HepG2 (cell line): Measurements from ENCODE around the gene HMGN4. TPM values are rescaled to one million over a fixed set of nuclear protein-coding genes. Genes with fewer than 3 reads are reported as not detected.

Experiments
- ATAC-seq: fragments of 200-7000 bp; cut with Tn5 transposase; 3 replicates; pipeline ENCODE4 v1.9.1; 2020; ENCODE audit warnings: mild to moderate bottlenecking, moderate library complexity
- BruUV-seq: library from RNA; stranded (reverse); fragments of 400-500 nt; replicated peaks from 2 replicates; lab custom pipeline; 2021; lab: Mats Ljungman, UMichigan
- CTCF ChIA-PET: fragments of 300-600 bp; formaldehyde crosslinking; extraction: SDS; loops from one replicate; lab custom pipeline; 2021; ENCODE audit warnings: low total read pairs, inconsistent platforms, low intra/inter-chr PET ratio; lab: Yijun Ruan, JAX
- POLR2A ChIA-PET: fragments of 350-600 bp; sonication (Branson Sonifier 250); formaldehyde crosslinking; loops from one replicate; lab custom pipeline; 2020; ENCODE audit warnings: antibody characterized with exemption, inconsistent platforms; lab: Yijun Ruan, JAX
- DNase-seq: peaks from one replicate; pipeline ENCODE4 v3.0.0-alpha.2; 2015; ENCODE audit warnings: low spot score
- FAIRE-seq: peaks from 3 replicates; lab custom pipeline; 2011; peaks lifted over from hg19 to GRCh38; lab: Jason Lieb, UNC
- H2AFZ ChIP-seq: one replicate; pipeline ENCODE4 v1.6.1; 2011; ENCODE audit warnings: low read length, inconsistent platforms
- H3K27ac ChIP-seq: fragments of 300-600 bp; 3 replicates; pipeline ENCODE4 v1.8.0; 2011; ENCODE audit warnings: mixed run types, mild to moderate bottlenecking, mixed read lengths, low read length, inconsistent platforms; ENCODE audit not compliant: insufficient read depth; ENCODE audit errors: extremely low read length
- H3K27me3 ChIP-seq, 2 experiments: fragments of 200-600 bp in 1 of 2; 2 replicates in 1 of 2; 3 replicates in 1 of 2; pipeline versions ENCODE4 v1.6.0 to v1.8.0; 2011; ENCODE audit warnings: low read length in 2 of 2, mild to moderate bottlenecking in 2 of 2, moderate library complexity in 2 of 2, inconsistent platforms in 1 of 2; ENCODE audit not compliant: insufficient read depth in 2 of 2, control insufficient read depth in 1 of 2
- H3K36me3 ChIP-seq, 2 experiments: fragments of 200-600 bp in 1 of 2; replicated peaks in 1 of 2; 2 replicates in 1 of 2; 3 replicates in 1 of 2; pipeline versions ENCODE4 v1.5.1 to v1.8.0; 2011; ENCODE audit warnings: low read length in 2 of 2, inconsistent platforms in 1 of 2; ENCODE audit not compliant: insufficient read depth in 2 of 2, control insufficient read depth in 1 of 2
- H3K4me1 ChIP-seq: 2 replicates; pipeline ENCODE4 v1.5.1; 2012; ENCODE audit warnings: low read length, inconsistent platforms; ENCODE audit not compliant: insufficient read depth
- H3K4me2 ChIP-seq: 2 replicates; pipeline ENCODE4 v1.6.0; 2011; ENCODE audit warnings: low read depth, low read length, inconsistent platforms
- H3K4me3 ChIP-seq, 3 experiments: fragments of 200-600 bp in 1 of 3; sonication (generic), shearing (Covaris generic) in 1 of 3; replicated peaks in 1 of 3; 2 replicates each; pipeline ENCODE4 v1.5.1; 2011 to 2016; ENCODE audit warnings: low read length in 3 of 3, inconsistent platforms in 2 of 3, low read depth in 2 of 3, mild to moderate bottlenecking in 2 of 3, control low read depth in 1 of 3, mixed read lengths in 1 of 3; ENCODE audit not compliant: insufficient read depth in 1 of 3
- H3K79me2 ChIP-seq: one replicate; pipeline ENCODE4 v1.6.1; 2011; ENCODE audit warnings: low read length, inconsistent platforms; ENCODE audit not compliant: insufficient read depth
- H3K9ac ChIP-seq: 2 replicates; pipeline ENCODE4 v1.6.0; 2011; ENCODE audit warnings: mild to moderate bottlenecking, low read depth, low read length, inconsistent platforms; ENCODE audit not compliant: insufficient read depth
- H3K9me3 ChIP-seq: 2 replicates; pipeline ENCODE4 v1.5.1; 2012; ENCODE audit warnings: mild to moderate bottlenecking, low read length
- H4K20me1 ChIP-seq: 2 replicates; pipeline ENCODE4 v1.6.0; 2011; ENCODE audit warnings: inconsistent platforms, mild to moderate bottlenecking, low read length, moderate library complexity; ENCODE audit not compliant: insufficient read depth
- CSRNP2 ChIP-seq: sonication (generic); formaldehyde crosslinking; conservative IDR thresholded peaks from 2 replicates; pipeline ENCODE4 v1.8.0; 2022; ENCODE audit warnings: low read depth, missing genetic modification reagents
- ELF3 ChIP-seq: IDR thresholded peaks from 2 replicates; pipeline ENCODE4 v1.6.1; 2016; ENCODE audit warnings: missing genetic modification reagents, missing compliant biosample characterization
- FOXA3 ChIP-seq: IDR thresholded peaks from 2 replicates; pipeline ENCODE4 v1.6.1; 2016; ENCODE audit warnings: missing genetic modification reagents, missing compliant biosample characterization
- HOXD1 ChIP-seq: sonication (generic); formaldehyde crosslinking; IDR thresholded peaks from 2 replicates; pipeline ENCODE4 v1.5.0; 2020; ENCODE audit warnings: missing genetic modification reagents
- IRF1 ChIP-seq: sonication (generic); formaldehyde crosslinking; IDR thresholded peaks from 2 replicates; pipeline ENCODE4 v1.4.0; 2020; ENCODE audit warnings: low read depth, mild to moderate bottlenecking, missing genetic modification reagents
- ISL2 ChIP-seq: sonication (generic); formaldehyde crosslinking; IDR thresholded peaks from 2 replicates; pipeline ENCODE4 v1.5.0; 2020; ENCODE audit warnings: missing genetic modification reagents
- MIER2 ChIP-seq: IDR thresholded peaks from 2 replicates; pipeline ENCODE4 v1.6.1; 2016; ENCODE audit warnings: missing biosample characterization, missing genetic modification reagents
- MTF1 ChIP-seq: sonication (generic); formaldehyde crosslinking; IDR thresholded peaks from 2 replicates; pipeline ENCODE4 v1.5.0; 2020; ENCODE audit warnings: missing genetic modification reagents
- PHF21A ChIP-seq: sonication (generic); formaldehyde crosslinking; IDR thresholded peaks from 2 replicates; pipeline ENCODE4 v1.5.0; 2020; ENCODE audit warnings: mild to moderate bottlenecking, missing genetic modification reagents
- THAP9 ChIP-seq: sonication (generic); formaldehyde crosslinking; IDR thresholded peaks from 2 replicates; pipeline ENCODE4; 2020; ENCODE audit warnings: missing genetic modification reagents, mild to moderate bottlenecking, borderline replicate concordance
- ZKSCAN8 ChIP-seq: IDR thresholded peaks from 2 replicates; pipeline ENCODE4 v1.6.1; 2016; ENCODE audit warnings: borderline replicate concordance, missing genetic modification reagents, missing compliant biosample characterization
- ZNF18 ChIP-seq: sonication (generic); formaldehyde crosslinking; IDR thresholded peaks from 2 replicates; pipeline ENCODE4 v1.8.0; 2022; ENCODE audit warnings: mild to moderate bottlenecking, missing genetic modification reagents; ENCODE audit not compliant: insufficient replicate concordance
- ZZZ3 ChIP-seq: sonication (generic); formaldehyde crosslinking; IDR thresholded peaks from 2 replicates; pipeline ENCODE4 v1.4.0; 2020; ENCODE audit warnings: missing genetic modification reagents, mild to moderate bottlenecking, borderline replicate concordance
- WGBS: methylation state at CpG from one replicate; pipeline ENCODE4 v1.1.6; 2017; ENCODE audit warnings: low lambda C conversion rate; 5-methylcytosine and 5-hydroxymethylcytosine counted together
- in situ Hi-C: cut with HindIII; loops from 2 replicates; pipeline ENCODE4 v1.10.0; 2017; ENCODE audit warnings: low pct_unique_long_range_greater_than_20kb; ENCODE audit not compliant: extremely low pct_ligation_motif_present
- intact Hi-C: fragments of 100-400 bp; cut with micrococcal nuclease; formaldehyde crosslinking; loops from one replicate; pipeline ENCODE4 v1.10.0; 2022; ENCODE audit not compliant: unreplicated experiment
- polyA plus RNA-seq, 8 experiments: library from polyadenylated mRNA; depleted of rRNA in 3 of 8; stranded (reverse) in 7 of 8; unstranded in 1 of 8; fragments of >200 nt; fragmentation: Illumina TruSeq in 4 of 8; extraction: Trizol in 4 of 8; gene quantifications; 2 replicates each; pipeline versions ENCODE4 v1.2.1 to v1.2.3, GENCODE V29; 2011 to 2016; ENCODE audit warnings: low read depth in 4 of 8, missing spikeins in 1 of 8, mixed read lengths in 1 of 8; ENCODE audit not compliant: insufficient read depth in 1 of 8
- total RNA-seq, 5 experiments: library from RNA; depleted of rRNA; stranded (reverse); fragments of >200 nt; fragmentation: Illumina TruSeq; extraction: Trizol; gene quantifications; 2 replicates each; pipeline ENCODE4 v1.2.3, GENCODE V29; 2016; ENCODE audit warnings: low read depth in 1 of 5

The HMGN4 gene
- total and polyA plus RNA-seq, 2 of the 13 experiments (the other 11 are each of a cell fraction or from before 2014, with no cell fraction given) = 39.9 to 52.1 TPM

GRCh38 chr6:26524722-26525370, 13.3 kb upstream of the HMGN4 start (continued):
- peak; percentile 28; the same call in 1 of the 2 replicates for TF ChIP-seq FOXA3
- no peak for TF ChIP-seq CSRNP2 (CRISPR knock-in tag)
- TF ChIP-seq MTF1 (CRISPR knock-in tag) = no peak
- TF ChIP-seq ELF3 (CRISPR knock-in tag) = no peak
- TF ChIP-seq ZZZ3 = no peak
- TF ChIP-seq PHF21A (CRISPR knock-in tag) = no peak; the same call in 1 of the 2 replicates
- no peak for TF ChIP-seq MIER2 (CRISPR knock-in tag)
- TF ChIP-seq HOXD1 = no peak
- TF ChIP-seq IRF1 (CRISPR knock-in tag) = no peak

- ChIA-PET CTCF (no interaction called here), POLR2A (interaction anchor here (1.1 kb wide), 1 partner anchor 12 kb away, joined by 4 read pairs; no protein-coding TSS in a partner anchor)
- no peak overlapping the region for H3K9ac ChIP-seq
- TF ChIP-seq ZKSCAN8 (CRISPR knock-in tag) (no peak), THAP9 (no peak), ISL2 (CRISPR knock-in tag) (no peak), ZNF18 (no peak)
- TF ChIP-seq, all 625 proteins: peak for 0
- 48% methylated on average over 2 of the region's 2 CpGs for WGBS
- Histone ChIP-seq H3K79me2 (no peaks in the 10 kb centered on the region), H3K27me3 (no peaks in the 10 kb centered on the region), H2AFZ (no peak overlapping the region), H4K20me1 (no peaks in the 10 kb centered on the region), H3K4me3 (no peak overlapping the region), H3K4me2 (no peak overlapping the region), H3K4me1 (peaks cover 43% of the 10 kb centered on the region), H3K36me3 (no peaks in the 10 kb centered on the region), H3K27ac (no peak overlapping the region), H3K9me3 (no peaks in the 10 kb centered on the region)
- intact Hi-C loops (no loop called here), in situ Hi-C loops (no loop called here)
- FAIRE-seq (no peak), ATAC-seq (no peak), DNase-seq (no peak)
- BruUV-seq = no TSS peak
Observed at GRCh38 chr6:26525838-26526237, 12.3 kb upstream of the HMGN4 start.
